Psoas muscle (tissue), 8 donors: Measurements from ENCODE around the gene ZNF780B. TPM values are rescaled to one million over a fixed set of nuclear protein-coding genes. Genes with fewer than 3 reads are reported as not detected.

Source experiments
- ATAC-seq, 4 donors: fragments of 200-7000 bp; cut with Tn5 transposase; one replicate each; pipeline ENCODE4 v1.9.1; 2020; ENCODE audit warnings: moderate library complexity in 3 of 4, mild to moderate bottlenecking in 2 of 4
- DNase-seq, 2 donors: peaks; one replicate each; pipeline ENCODE4 v3.0.0-alpha.2; 2020
- H3K27ac ChIP-seq: fragments of 200-600 bp; one replicate; pipeline ENCODE4 v1.8.0; 2022
- H3K27me3 ChIP-seq, 3 donors: fragments of 200-600 bp in 1 of 3; one replicate each; pipeline versions ENCODE4 v1.6.1 to v1.8.0; 2013 to 2022; ENCODE audit warnings: low read length in 2 of 3, mild to moderate bottlenecking in 2 of 3, moderate library complexity in 1 of 3; ENCODE audit not compliant: insufficient read depth in 3 of 3
- H3K36me3 ChIP-seq, 2 donors: fragments of 200-600 bp in 1 of 2; one replicate each; pipeline versions ENCODE4 v1.6.1 to v1.8.0; 2013 to 2022; ENCODE audit warnings: low read depth in 1 of 2, mild to moderate bottlenecking in 1 of 2, moderate library complexity in 1 of 2; ENCODE audit not compliant: insufficient read depth in 1 of 2
- H3K4me1 ChIP-seq: fragments of 200-600 bp; one replicate; pipeline ENCODE4 v1.8.0; 2022
- H3K4me3 ChIP-seq: fragments of 200-600 bp; one replicate; pipeline ENCODE4 v1.8.0; 2022; ENCODE audit warnings: mild to moderate bottlenecking
- H3K9me3 ChIP-seq: fragments of 200-600 bp; one replicate; pipeline ENCODE4 v1.8.0; 2022
- CTCF ChIP-seq: fragments of 200-600 bp; IDR thresholded peaks from one replicate; pipeline ENCODE4 v1.8.0; 2022; ENCODE audit warnings: antibody characterized with exemption
- WGBS, 3 donors: extraction: QIAGEN DNeasy Blood & Tissue Kit; methylation state at CpG; one replicate each; pipeline versions ENCODE4 v1.1.6 to v1.1.7; 2013; 5-methylcytosine and 5-hydroxymethylcytosine counted together
- intact Hi-C, 2 donors: fragments of 100-400 bp; cut with DNase I; formaldehyde crosslinking; loops; one replicate each; pipeline versions ENCODE4 v1.11.0 to v1.14.2; 2022
- polyA plus RNA-seq, 3 donors: library from polyadenylated mRNA; stranded (reverse); fragments of 200-250 nt; gene quantifications; one replicate each; pipeline ENCODE4 v1.2.3, GENCODE V29; 2013
- total RNA-seq, 4 donors: library from RNA; stranded (reverse); fragmentation: NEBNext Ultra II Directional in 2 of 4; extraction: Animal tissue kit (Norgen Biotek cat#: 25700) in 2 of 4; gene quantifications; one replicate each; pipeline versions ENCODE4 v1.2.1 to v1.2.4, GENCODE V29; 2021 to 2023
- donor health status: healthy with polysubstance abuse.
- donor health status: DM: no; HTN: no; CAD: no; lungs with moderate emphysema.
- donor health status: Bipolar disorder and iron deficiency.
- donor health status: healthy.
- donor health status: DM: yes; HTN: yes; CAD: no.
- donor health status: DM: no; HTN: no; CAD: no.
- donor health status: DM: no; HTN: no; CAD: no.
- donor health status: DM: yes; HTN: yes; CAD: no.

The ZNF780B gene
- total and polyA plus RNA-seq, 7 donors, result 1.7 to 9.1 (median 5.1) TPM

GRCh38 chr19:39996218-39996810 is 59.7 kb downstream of the ZNF780B start:
- DNase-seq (no peak), ATAC-seq (peak; percentile 42 to 57 (median 47))
- 8 to 10% (median 9%) methylated on average over 19 of the region's 19 CpGs for WGBS, 3 donors

GRCh38 chr19:39995794-39996193 is 60.2 kb downstream of the ZNF780B start:
- Histone ChIP-seq H3K4me1 (peaks cover 18% of the 10 kb centered on the region), H3K4me3 (peak overlapping the region; percentile 96), H3K27me3 (no peaks in the 10 kb centered on the region), H3K27ac (peak overlapping the region; percentile 86), H3K9me3 (no peaks in the 10 kb centered on the region), H3K36me3 (peaks cover 0 to 27% of the 10 kb centered on the region in 2 donors)
- no peak for ATAC-seq
- no peak for TF ChIP-seq CTCF
- no peak for DNase-seq
- intact Hi-C loops, result loop anchor here in 1 of 2 donors (2.0 kb wide), 1 partner anchor 25 kb away; the partner anchor contains the start of gene PSMC4
- 32 to 55% (median 46%) methylated on average over 1 of the region's 1 CpG for WGBS, 3 donors

More at GRCh38 chr19:39996218-39996810, 59.7 kb downstream of the ZNF780B start:
- no peaks in the 10 kb centered on the region for H3K9me3 ChIP-seq
- no peaks in the 10 kb centered on the region for H3K27me3 ChIP-seq
- intact Hi-C loops, result loop anchor here in 1 of 2 donors (2.0 kb wide), 1 partner anchor 26 kb away; the partner anchor contains the start of gene PSMC4
- no peak for TF ChIP-seq CTCF
- peak overlapping the region; percentile 86 for H3K27ac ChIP-seq
- H3K36me3 ChIP-seq, result peaks cover 0 to 31% of the 10 kb centered on the region in 2 donors
- H3K4me3 ChIP-seq, result peak overlapping the region; percentile 96
- H3K4me1 ChIP-seq, result peaks cover 18% of the 10 kb centered on the region

GRCh38 chr19:39994361-39994760 is 61.7 kb downstream of the ZNF780B start:
- TF ChIP-seq CTCF, result no peak
- ATAC-seq, result no peak
- no peak overlapping the region for H3K27ac ChIP-seq
- intact Hi-C loops, result no loop called here
- DNase-seq, result no peak
- H3K4me1 ChIP-seq, result peaks cover 18% of the 10 kb centered on the region
- no peak overlapping the region for H3K4me3 ChIP-seq
- H3K9me3 ChIP-seq, result no peaks in the 10 kb centered on the region
- peaks cover 0 to 13% of the 10 kb centered on the region in 2 donors for H3K36me3 ChIP-seq
- H3K27me3 ChIP-seq, result no peaks in the 10 kb centered on the region

- Histone ChIP-seq H3K27me3 (no peaks in the 10 kb centered on the region), H3K27ac (no peak overlapping the region), H3K9me3 (no peaks in the 10 kb centered on the region), H3K4me3 (no peak overlapping the region), H3K4me1 (peaks cover 15% of the 10 kb centered on the region), H3K36me3 (peaks cover 0 to 5% of the 10 kb centered on the region in 2 donors)
- intact Hi-C loops, result no loop called here
- DNase-seq, result no peak
- ATAC-seq, result no peak
- TF ChIP-seq CTCF, result no peak
- 91 to 100% (median 94%) methylated on average over 1 of the region's 1 CpG for WGBS, 3 donors
Observed at GRCh38 chr19:39993605-39994004, 62.4 kb downstream of the ZNF780B start.

GRCh38 chr19:39987596-39987995 is 68.4 kb downstream of the ZNF780B start:
- H3K36me3 ChIP-seq, result peaks cover 0 to 14% of the 10 kb centered on the region in 2 donors
- intact Hi-C loops, result no loop called here
- H3K4me1 ChIP-seq, result no peaks in the 10 kb centered on the region
- no peaks in the 10 kb centered on the region for H3K27me3 ChIP-seq
- H3K4me3 ChIP-seq, result no peak overlapping the region
- TF ChIP-seq CTCF, result no peak
- ATAC-seq (no peak), DNase-seq (no peak)
- no peak overlapping the region for H3K27ac ChIP-seq
- 93 to 100% (median 95%) methylated on average over 1 of the region's 1 CpG for WGBS, 3 donors
- peaks cover 24% of the 10 kb centered on the region for H3K9me3 ChIP-seq
